Activated naive CD4-positive, alpha-beta T cell treated with anti-CD3 and anti-CD28 coated beads, Interleukin-2, amount 10 ng/mL, durations not matched to agents 7 days and 5 days (primary cell): Measurements from ENCODE around the gene GARNL3.

Experiments
- CTCF ChIA-PET: fragments of 350-600 bp; sonication (Branson Sonifier 250); formaldehyde crosslinking; loops from one replicate; lab custom pipeline; 2021; ENCODE audit warnings: antibody characterized with exemption; lab: Charles Lee
- DNase-seq: peaks from one replicate; pipeline ENCODE4 v3.0.0-alpha.2; 2020
- H3K27ac Mint-ChIP-seq: one replicate; pipeline ENCODE4 v1.8.0; 2021; ENCODE audit warnings: mild to moderate bottlenecking, moderate library complexity, mixed read lengths
- H3K27me3 Mint-ChIP-seq: one replicate; pipeline ENCODE4 v1.8.0; 2021; ENCODE audit warnings: mild to moderate bottlenecking, mixed read lengths
- H3K36me3 Mint-ChIP-seq: one replicate; pipeline ENCODE4 v1.8.0; 2021; ENCODE audit warnings: mixed read lengths
- H3K4me1 Mint-ChIP-seq: one replicate; pipeline ENCODE4 v1.8.0; 2021; ENCODE audit warnings: mixed read lengths
- H3K4me3 Mint-ChIP-seq: one replicate; pipeline ENCODE4 v1.8.0; 2021; ENCODE audit warnings: mild to moderate bottlenecking, moderate library complexity, mixed read lengths
- H3K9me3 Mint-ChIP-seq: one replicate; pipeline ENCODE4 v1.8.0; 2021; ENCODE audit warnings: mixed read lengths

GARNL3 gene

GRCh38 chr9:127347831-127348776, 83.5 kb downstream of the GARNL3 start:
- CTCF ChIA-PET: no interaction called here
- Mint-ChIP-seq H3K36me3 (no peaks in the 10 kb centered on the region), H3K4me3 (no peak overlapping the region), H3K27me3 (peaks cover 30% of the 10 kb centered on the region), H3K9me3 (no peaks in the 10 kb centered on the region), H3K27ac (no peak overlapping the region), H3K4me1 (no peaks in the 10 kb centered on the region)
- DNase-seq: no peak

- no peaks in the 10 kb centered on the region for H3K4me1 Mint-ChIP-seq
- H3K9me3 Mint-ChIP-seq: no peaks in the 10 kb centered on the region
- H3K36me3 Mint-ChIP-seq: no peaks in the 10 kb centered on the region
- DNase-seq: no peak
- no peak overlapping the region for H3K4me3 Mint-ChIP-seq
- CTCF ChIA-PET: no interaction called here
- H3K27me3 Mint-ChIP-seq: peaks cover 37% of the 10 kb centered on the region
- no peak overlapping the region for H3K27ac Mint-ChIP-seq
These were observed 85.0 kb downstream of the GARNL3 start for GRCh38 chr9:127349483-127350113.

- CTCF ChIA-PET: no interaction called here
- H3K27ac Mint-ChIP-seq: no peak overlapping the region
- DNase-seq: no peak
These were observed 86.9 kb downstream of the GARNL3 start for GRCh38 chr9:127351182-127352166.

GRCh38 chr9:127353882-127354281, 89.3 kb downstream of the GARNL3 start:
- DNase-seq: no peak
- Mint-ChIP-seq H3K36me3 (no peaks in the 10 kb centered on the region), H3K27ac (no peak overlapping the region), H3K4me3 (no peak overlapping the region), H3K27me3 (peaks cover 53% of the 10 kb centered on the region), H3K9me3 (no peaks in the 10 kb centered on the region), H3K4me1 (no peaks in the 10 kb centered on the region)
- CTCF ChIA-PET: no interaction called here

More at GRCh38 chr9:127351182-127352166, 86.9 kb downstream of the GARNL3 start:
- Mint-ChIP-seq H3K36me3 (no peaks in the 10 kb centered on the region), H3K27me3 (peaks cover 49% of the 10 kb centered on the region), H3K4me3 (no peak overlapping the region), H3K4me1 (no peaks in the 10 kb centered on the region), H3K9me3 (no peaks in the 10 kb centered on the region)

- H3K36me3 Mint-ChIP-seq: no peaks in the 10 kb centered on the region
- no peak overlapping the region for H3K27ac Mint-ChIP-seq
- peaks cover 7% of the 10 kb centered on the region for H3K4me1 Mint-ChIP-seq
- H3K4me3 Mint-ChIP-seq: no peak overlapping the region
- DNase-seq: no peak
- CTCF ChIA-PET: interaction anchor here (0.8 kb wide), 1 partner anchor 142 kb away, joined by 4 read pairs; no protein-coding TSS in a partner anchor
- no peaks in the 10 kb centered on the region for H3K9me3 Mint-ChIP-seq
- H3K27me3 Mint-ChIP-seq: peaks cover 64% of the 10 kb centered on the region
These were observed 92.3 kb downstream of the GARNL3 start for GRCh38 chr9:127356906-127357305.

GRCh38 chr9:127358023-127358535, 93.5 kb downstream of the GARNL3 start:
- CTCF ChIA-PET: no interaction called here
- no peak overlapping the region for H3K27ac Mint-ChIP-seq
- H3K9me3 Mint-ChIP-seq: no peaks in the 10 kb centered on the region
- H3K36me3 Mint-ChIP-seq: no peaks in the 10 kb centered on the region
- DNase-seq: no peak
- H3K27me3 Mint-ChIP-seq: peaks cover 63% of the 10 kb centered on the region
- no peak overlapping the region for H3K4me3 Mint-ChIP-seq
- peaks cover 7% of the 10 kb centered on the region for H3K4me1 Mint-ChIP-seq

- H3K9me3 Mint-ChIP-seq: no peaks in the 10 kb centered on the region
- H3K27ac Mint-ChIP-seq: no peak overlapping the region
- peaks cover 7% of the 10 kb centered on the region for H3K4me1 Mint-ChIP-seq
- peaks cover 64% of the 10 kb centered on the region for H3K27me3 Mint-ChIP-seq
- H3K36me3 Mint-ChIP-seq: no peaks in the 10 kb centered on the region
- no peak for DNase-seq
- CTCF ChIA-PET: no interaction called here
- H3K4me3 Mint-ChIP-seq: no peak overlapping the region
These were observed 94.2 kb downstream of the GARNL3 start for GRCh38 chr9:127358770-127359169.

- no peak overlapping the region for H3K4me3 Mint-ChIP-seq
- CTCF ChIA-PET: interaction anchor here (0.9 kb wide), 1 partner anchor 28 kb away, joined by 3 read pairs; no protein-coding TSS in a partner anchor
- no peaks in the 10 kb centered on the region for H3K9me3 Mint-ChIP-seq
- H3K4me1 Mint-ChIP-seq: peaks cover 7% of the 10 kb centered on the region
- no peaks in the 10 kb centered on the region for H3K36me3 Mint-ChIP-seq
- peaks cover 59% of the 10 kb centered on the region for H3K27me3 Mint-ChIP-seq
- H3K27ac Mint-ChIP-seq: no peak overlapping the region
- no peak for DNase-seq
These were observed 95.7 kb downstream of the GARNL3 start for GRCh38 chr9:127360250-127360649.

- Mint-ChIP-seq H3K36me3 (no peaks in the 10 kb centered on the region), H3K4me1 (peaks cover 7% of the 10 kb centered on the region), H3K4me3 (no peak overlapping the region), H3K27ac (no peak overlapping the region), H3K27me3 (peaks cover 54% of the 10 kb centered on the region), H3K9me3 (no peaks in the 10 kb centered on the region)
- CTCF ChIA-PET: interaction anchor here (0.7 to 0.9 kb wide), 2 partner anchors 27 to 80 kb away, joined by 3 read pairs; no protein-coding TSS in a partner anchor
- DNase-seq: no peak
These were observed 96.3 kb downstream of the GARNL3 start for GRCh38 chr9:127360829-127361228.

- Mint-ChIP-seq H3K27ac (no peak overlapping the region), H3K4me1 (peaks cover 7% of the 10 kb centered on the region)
These were observed 97.0 kb downstream of the GARNL3 start for GRCh38 chr9:127361561-127361960.

GRCh38 chr9:127362829-127363228, 98.3 kb downstream of the GARNL3 start:
- DNase-seq: no peak
- no peak overlapping the region for H3K4me3 Mint-ChIP-seq
- CTCF ChIA-PET: no interaction called here

More at GRCh38 chr9:127361561-127361960, 97.0 kb downstream of the GARNL3 start:
- Mint-ChIP-seq H3K36me3 (no peaks in the 10 kb centered on the region), H3K4me3 (no peak overlapping the region), H3K9me3 (no peaks in the 10 kb centered on the region), H3K27me3 (peaks cover 53% of the 10 kb centered on the region)
- DNase-seq: no peak
- CTCF ChIA-PET: interaction anchor here (0.7 kb wide), 1 partner anchor 81 kb away, joined by 3 read pairs; no protein-coding TSS in a partner anchor

GRCh38 chr9:127365461-127365860, 100.9 kb downstream of the GARNL3 start:
- CTCF ChIA-PET: no interaction called here
- Mint-ChIP-seq H3K27ac (no peak overlapping the region), H3K36me3 (no peaks in the 10 kb centered on the region), H3K4me1 (peaks cover 7% of the 10 kb centered on the region), H3K9me3 (no peaks in the 10 kb centered on the region), H3K4me3 (no peak overlapping the region), H3K27me3 (peaks cover 61% of the 10 kb centered on the region)
- no peak for DNase-seq

More at GRCh38 chr9:127362829-127363228, 98.3 kb downstream of the GARNL3 start:
- Mint-ChIP-seq H3K27ac (no peak overlapping the region), H3K27me3 (peaks cover 50% of the 10 kb centered on the region), H3K36me3 (no peaks in the 10 kb centered on the region), H3K9me3 (no peaks in the 10 kb centered on the region), H3K4me1 (peaks cover 7% of the 10 kb centered on the region)

- no peaks in the 10 kb centered on the region for H3K9me3 Mint-ChIP-seq
- H3K4me3 Mint-ChIP-seq: no peak overlapping the region
- CTCF ChIA-PET: no interaction called here
- no peak overlapping the region for H3K27ac Mint-ChIP-seq
- peaks cover 63% of the 10 kb centered on the region for H3K27me3 Mint-ChIP-seq
- H3K4me1 Mint-ChIP-seq: peaks cover 3% of the 10 kb centered on the region
- DNase-seq: no peak
- H3K36me3 Mint-ChIP-seq: no peaks in the 10 kb centered on the region
These were observed 102.0 kb downstream of the GARNL3 start for GRCh38 chr9:127366594-127366993.
